GM06990 (cell line): ENCODE results near the gene PARD6A.

ENCODE experiments used
- DNase-seq: peaks from one replicate; pipeline ENCODE4 v3.0.0-alpha.2; 2011; ENCODE audit not compliant: insufficient read length; ENCODE audit errors: extremely low read depth
- H3K27me3 ChIP-seq: replicated peaks from 2 replicates; pipeline ENCODE4 v1.6.0; 2011; ENCODE audit warnings: low read length; ENCODE audit not compliant: control insufficient read depth, insufficient read depth
- H3K36me3 ChIP-seq: 2 replicates; pipeline ENCODE4 v1.5.1; 2011; ENCODE audit warnings: low read length; ENCODE audit not compliant: control insufficient read depth, insufficient read depth
- H3K4me3 ChIP-seq: replicated peaks from 2 replicates; pipeline ENCODE4 v1.5.1; 2011; ENCODE audit warnings: low read depth, mild to moderate bottlenecking, control low read depth, low read length
- CTCF ChIP-seq: IDR thresholded peaks from 2 replicates; pipeline ENCODE4 v1.5.1; 2011; ENCODE audit warnings: low read length, control low read depth, mild to moderate bottlenecking, inconsistent platforms; ENCODE audit not compliant: insufficient read depth, poor library complexity, severe bottlenecking

The PARD6A gene

GRCh38 chr16:67672306-67672705 lies 11.5 kb downstream of the PARD6A start:
- no peaks in the 10 kb centered on the region for H3K27me3 ChIP-seq
- no peak for TF ChIP-seq CTCF
- peaks cover 3% of the 10 kb centered on the region for H3K36me3 ChIP-seq
- no peak for DNase-seq
- no peak overlapping the region for H3K4me3 ChIP-seq

- TF ChIP-seq CTCF = peak; percentile 85
- no peak for DNase-seq
Observed at GRCh38 chr16:67672739-67673662, 12.2 kb downstream of the PARD6A start.

GRCh38 chr16:67673712-67674580 lies 13.2 kb downstream of the PARD6A start:
- no peaks in the 10 kb centered on the region for H3K27me3 ChIP-seq
- peaks cover 3% of the 10 kb centered on the region for H3K36me3 ChIP-seq
- H3K4me3 ChIP-seq = no peak overlapping the region
- no peak for TF ChIP-seq CTCF
- DNase-seq = no peak

More at GRCh38 chr16:67672739-67673662, 12.2 kb downstream of the PARD6A start:
- Histone ChIP-seq H3K36me3 (peaks cover 3% of the 10 kb centered on the region), H3K27me3 (no peaks in the 10 kb centered on the region), H3K4me3 (no peak overlapping the region)

- TF ChIP-seq CTCF = no peak
- Histone ChIP-seq H3K27me3 (no peaks in the 10 kb centered on the region), H3K4me3 (no peak overlapping the region), H3K36me3 (peaks cover 3% of the 10 kb centered on the region)
- DNase-seq = no peak
Observed at GRCh38 chr16:67674851-67675578, 14.3 kb downstream of the PARD6A start.

- H3K4me3 ChIP-seq = no peak overlapping the region
- no peak for TF ChIP-seq CTCF
- no peak for DNase-seq
- no peaks in the 10 kb centered on the region for H3K27me3 ChIP-seq
- peaks cover 3% of the 10 kb centered on the region for H3K36me3 ChIP-seq
Observed at GRCh38 chr16:67675579-67675935, 14.8 kb downstream of the PARD6A start.
